ENCODE results near the gene WIF1. TPM values are rescaled to one million over a fixed set of nuclear protein-coding genes. Genes with fewer than 3 reads are reported as not detected.

Gene WIF1
- total and polyA plus RNA-seq, 10 of the 15 experiments (the other 5 are each of a cell fraction or from before 2014, with no cell fraction given) = 0.04 to 0.05 (median 0.05) TPM; not detected in 7

DNA sequence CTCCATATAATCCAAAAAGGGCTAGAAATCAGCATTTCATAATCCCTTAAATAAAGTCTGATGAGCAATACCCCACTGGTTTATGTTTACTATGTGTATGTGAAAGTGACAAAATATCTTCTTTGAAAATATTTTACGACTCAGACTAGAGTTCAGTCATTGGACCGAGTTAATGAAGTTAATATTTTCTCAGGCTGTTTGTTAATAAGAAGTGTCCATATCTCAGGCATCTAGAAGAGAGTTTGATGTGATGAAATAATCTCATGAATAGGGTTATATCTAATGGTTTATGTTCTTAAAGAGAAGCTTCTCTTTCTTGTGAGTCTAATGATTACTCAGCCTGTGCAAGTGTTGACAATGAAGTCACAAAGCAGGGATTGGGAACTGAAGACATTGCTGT is 51.8 kb downstream of the WIF1 start:
- Histone ChIP-seq H3K4me2 (ENCODE audit: control insufficient read depth, insufficient read depth) (no peak overlapping the region), H3K4me1 (ENCODE audit: control insufficient read depth, insufficient read depth, low read length) (no peaks in the 10 kb centered on the region), H4K20me1 (ENCODE audit: control insufficient read depth, insufficient read depth) (no peaks in the 10 kb centered on the region), H3K9me3 (replicated peaks; ENCODE audit: control insufficient read depth, insufficient read depth, low read length) (no peaks in the 10 kb centered on the region), H3K36me3 (ENCODE audit: control insufficient read depth in 2 of 2, insufficient read depth in 2 of 2, low read length in 1 of 2) (no peaks in the 10 kb centered on the region), H3K79me2 (ENCODE audit: control insufficient read depth, insufficient read depth, low read length) (no peaks in the 10 kb centered on the region), H3K9ac (ENCODE audit: control insufficient read depth, insufficient read depth, low read length) (no peak overlapping the region), H3K27me3 (replicated peaks in 1 of 2; ENCODE audit: control insufficient read depth in 2 of 2, insufficient read depth in 2 of 2, low read length in 1 of 2) (no peaks in the 10 kb centered on the region; a peak in 1 of 4 replicates), H3K4me3 (no peak overlapping the region), H2AFZ (ENCODE audit: control insufficient read depth, low read depth, low read length) (no peak overlapping the region), H3K27ac (ENCODE audit: control insufficient read depth, insufficient read depth) (no peak overlapping the region)
- DNase-seq (ENCODE audit: low read depth, low spot score) (no peak), ATAC-seq (no peak), FAIRE-seq (no peak)
- WGBS (ENCODE audit: insufficient coverage, insufficient replicate concordance, low lambda C conversion rate, missing lambda C conversion rate) = 32% methylated on average over 2 of the region's 2 CpGs
- intact Hi-C loops (cut with micrococcal nuclease; ENCODE audit: unreplicated experiment) (no loop called here), in situ Hi-C loops (cut with MboI) (no loop called here)
- ChIA-PET SMC1A (ENCODE audit: uncharacterized antibody, unreplicated experiment) (interaction anchor here (0.6 to 1.1 kb wide), 2 partner anchors 100 to 175 kb away, joined by 3 read pairs; no protein-coding TSS in a partner anchor), POLR2A (interaction anchor here (0.6 kb wide), 1 partner anchor 43 kb away, joined by 4 read pairs; no protein-coding TSS in a partner anchor), RAD21 (ENCODE audit: unreplicated experiment) (no interaction called here), CTCF (interaction anchor here (0.8 to 1.3 kb wide), 2 partner anchors 42 to 166 kb away, joined by 3 to 4 read pairs; no protein-coding TSS in a partner anchor)
- no peak for TF ChIP-seq RCOR1 (conservative IDR thresholded peaks at IDR 0.05; ENCODE audit: low read depth, low read length)
- no peak for TF ChIP-seq LARP7 (IDR thresholded peaks at IDR 0.05)
- TF ChIP-seq MEF2A (IDR thresholded peaks at IDR 0.05; ENCODE audit: insufficient read depth, low read depth, low read length) = no peak
- TF ChIP-seq RB1 (IDR thresholded peaks at IDR 0.05; ENCODE audit: borderline replicate concordance) = no peak
- TF ChIP-seq YBX1 (IDR thresholded peaks at IDR 0.05) = no peak
- TF ChIP-seq BCL3 (IDR thresholded peaks at IDR 0.05; ENCODE audit: borderline replicate concordance, insufficient read depth, low read depth, low read length, poor library complexity, severe bottlenecking) = no peak
- no peak for TF ChIP-seq USF2 (IDR thresholded peaks at IDR 0.05; ENCODE audit: borderline replicate concordance, low read depth, low read length)
- no TSS peak for BruUV-seq (replicated peaks)
